GM12891 (cell line): ENCODE data around the gene NRXN3.

Source experiments
- PAX5 ChIP-seq: IDR thresholded peaks from 2 replicates; pipeline ENCODE4 v1.6.1; 2011; ENCODE audit warnings: low read length, moderate library complexity, mild to moderate bottlenecking; ENCODE audit not compliant: insufficient read depth, severe bottlenecking
- POLR2A ChIP-seq: IDR thresholded peaks from 2 replicates; pipeline ENCODE4 v1.6.1; 2011; ENCODE audit warnings: low read depth, low read length, control low read depth
- POLR2AphosphoS5 ChIP-seq: IDR thresholded peaks from 2 replicates; pipeline ENCODE4 v1.6.1; 2011; ENCODE audit warnings: low read depth, low read length, control low read depth
- POU2F2 ChIP-seq: IDR thresholded peaks from 2 replicates; pipeline ENCODE4 v1.6.1; 2011; ENCODE audit warnings: low read depth, mild to moderate bottlenecking, control low read depth, low read length, moderate library complexity
- SPI1 ChIP-seq: IDR thresholded peaks from 2 replicates; pipeline ENCODE4 v1.6.1; 2011; ENCODE audit warnings: low read depth, low read length, control low read depth
- TAF1 ChIP-seq: IDR thresholded peaks from 2 replicates; pipeline ENCODE4 v1.6.1; 2011; ENCODE audit warnings: low read depth, low read length, control low read depth

DNA sequence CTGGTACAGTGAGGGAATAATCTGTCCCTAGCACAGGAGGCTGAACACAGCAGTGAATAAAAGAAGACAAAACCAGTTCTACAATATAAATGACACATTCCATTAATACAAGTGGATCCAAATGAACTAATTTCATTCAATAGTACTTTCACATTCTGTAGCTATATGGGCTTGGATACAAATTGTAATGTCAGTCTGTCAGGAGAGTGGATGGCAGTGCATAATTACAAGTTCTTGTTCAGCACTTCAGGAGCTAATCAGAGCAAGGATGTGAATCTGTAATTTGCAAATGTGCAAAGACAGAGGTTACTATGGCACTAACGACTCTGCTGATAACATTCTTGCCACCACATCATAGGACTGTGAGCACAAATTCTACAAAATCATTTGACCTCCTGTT, 1343.3 kb downstream of the NRXN3 start:
- no peak for TF ChIP-seq POLR2A
- no peak for TF ChIP-seq TAF1
- TF ChIP-seq POLR2AphosphoS5, result no peak
- TF ChIP-seq SPI1, result no peak
- TF ChIP-seq PAX5, result no peak
- TF ChIP-seq POU2F2, result no peak
